ENCODE results near the gene PLEKHG2. TPM values are rescaled to one million over a fixed set of nuclear protein-coding genes. Genes with fewer than 3 reads are reported as not detected.

The PLEKHG2 gene
- total and polyA plus RNA-seq, 2 donors (not counting 1 experiment from before 2014, with no cell fraction given): 13.1 to 13.7 TPM

GRCh38 chr19:39401070-39401548 lies 11.4 kb upstream of the PLEKHG2 start:
- Histone ChIP-seq H2AFZ (ENCODE audit: low read length) (no peak overlapping the region), H4K20me1 (ENCODE audit: control insufficient read depth, extremely low read depth, insufficient read depth, low read length) (no peaks in the 10 kb centered on the region), H3K4me2 (ENCODE audit: extremely low read depth, insufficient read depth, low read length) (no peak overlapping the region), H3K9me3 (ENCODE audit: control insufficient read depth, insufficient read depth, low read depth, low read length) (no peaks in the 10 kb centered on the region), H3K27me3 (ENCODE audit: control insufficient read depth, insufficient read depth, low read length) (no peaks in the 10 kb centered on the region), H3K9ac (ENCODE audit: insufficient read depth, low read length) (peak overlapping the region; percentile 13), H3K4me3 (replicated peaks in 1 of 4; ENCODE audit: control extremely low read depth in 1 of 4, insufficient read depth in 1 of 4, low read depth in 3 of 4, low read length in 4 of 4) (no peak overlapping the region), H3K79me2 (ENCODE audit: control insufficient read depth, insufficient read depth, low read length) (peaks cover 8% of the 10 kb centered on the region), H3K36me3 (ENCODE audit: control insufficient read depth, insufficient read depth, low read length) (peaks cover 3% of the 10 kb centered on the region), H3K4me1 (ENCODE audit: control insufficient read depth, extremely low read depth, insufficient read depth, low read length) (peaks cover 37% of the 10 kb centered on the region), H3K27ac (ENCODE audit: insufficient read depth, low read length) (peak overlapping the region; percentile 96)
- no peak for DNase-seq (ENCODE audit: low read depth in 2 of 2)
- TF ChIP-seq EZH2 (IDR thresholded peaks at IDR 0.05; ENCODE audit: low read length, missing control alignments): no peak
- TF ChIP-seq CTCF (conservative IDR thresholded peaks at IDR 0.05 in 1 of 2, IDR thresholded peaks at IDR 0.05 in 1 of 2; ENCODE audit: low read depth in 1 of 2, low read length in 2 of 2): no peak

GRCh38 chr19:39401549-39402345 lies 10.7 kb upstream of the PLEKHG2 start:
- Histone ChIP-seq H3K27ac (ENCODE audit: insufficient read depth, low read length) (peak overlapping the region; percentile 96), H4K20me1 (ENCODE audit: control insufficient read depth, extremely low read depth, insufficient read depth, low read length) (no peaks in the 10 kb centered on the region), H3K4me2 (ENCODE audit: extremely low read depth, insufficient read depth, low read length) (peak overlapping the region; percentile 54), H3K27me3 (ENCODE audit: control insufficient read depth, insufficient read depth, low read length) (no peaks in the 10 kb centered on the region), H3K4me1 (ENCODE audit: control insufficient read depth, extremely low read depth, insufficient read depth, low read length) (peaks cover 38% of the 10 kb centered on the region), H3K4me3 (replicated peaks in 1 of 4; ENCODE audit: control extremely low read depth in 1 of 4, insufficient read depth in 1 of 4, low read depth in 3 of 4, low read length in 4 of 4) (no peak overlapping the region), H3K9ac (ENCODE audit: insufficient read depth, low read length) (peak overlapping the region; percentile 86), H3K9me3 (ENCODE audit: control insufficient read depth, insufficient read depth, low read depth, low read length) (no peaks in the 10 kb centered on the region), H2AFZ (ENCODE audit: low read length) (peak overlapping the region; percentile 21), H3K36me3 (ENCODE audit: control insufficient read depth, insufficient read depth, low read length) (peaks cover 3% of the 10 kb centered on the region), H3K79me2 (ENCODE audit: control insufficient read depth, insufficient read depth, low read length) (peaks cover 10% of the 10 kb centered on the region)
- no peak for TF ChIP-seq EZH2 (IDR thresholded peaks at IDR 0.05; ENCODE audit: low read length, missing control alignments)
- TF ChIP-seq CTCF (conservative IDR thresholded peaks at IDR 0.05 in 1 of 2, IDR thresholded peaks at IDR 0.05 in 1 of 2; ENCODE audit: low read depth in 1 of 2, low read length in 2 of 2): no peak
- peak; percentile 82 to 85 for DNase-seq (ENCODE audit: low read depth in 2 of 2)

- peaks cover 38% of the 10 kb centered on the region for H3K4me1 ChIP-seq (ENCODE audit: control insufficient read depth, extremely low read depth, insufficient read depth, low read length)
- H3K9me3 ChIP-seq (ENCODE audit: control insufficient read depth, insufficient read depth, low read depth, low read length): no peaks in the 10 kb centered on the region
- TF ChIP-seq EZH2 (IDR thresholded peaks at IDR 0.05; ENCODE audit: low read length, missing control alignments) (no peak), CTCF (conservative IDR thresholded peaks at IDR 0.05 in 1 of 2, IDR thresholded peaks at IDR 0.05 in 1 of 2; ENCODE audit: low read depth in 1 of 2, low read length in 2 of 2) (no peak)
- H3K27me3 ChIP-seq (ENCODE audit: control insufficient read depth, insufficient read depth, low read length): no peaks in the 10 kb centered on the region
- peak overlapping the region; percentile 86 for H3K9ac ChIP-seq (ENCODE audit: insufficient read depth, low read length)
- H3K4me3 ChIP-seq (replicated peaks in 1 of 4; ENCODE audit: control extremely low read depth in 1 of 4, insufficient read depth in 1 of 4, low read depth in 3 of 4, low read length in 4 of 4): peak overlapping the region; percentile 30 to 58 (median 42)
- peak overlapping the region; percentile 79 for H3K4me2 ChIP-seq (ENCODE audit: extremely low read depth, insufficient read depth, low read length)
- H3K79me2 ChIP-seq (ENCODE audit: control insufficient read depth, insufficient read depth, low read length): peaks cover 19% of the 10 kb centered on the region
- H3K36me3 ChIP-seq (ENCODE audit: control insufficient read depth, insufficient read depth, low read length): peaks cover 2% of the 10 kb centered on the region
- H3K27ac ChIP-seq (ENCODE audit: insufficient read depth, low read length): peak overlapping the region; percentile 96
- H4K20me1 ChIP-seq (ENCODE audit: control insufficient read depth, extremely low read depth, insufficient read depth, low read length): no peaks in the 10 kb centered on the region
- DNase-seq (ENCODE audit: low read depth in 2 of 2): peak; percentile 79 to 94
- peak overlapping the region; percentile 21 for H2AFZ ChIP-seq (ENCODE audit: low read length)
Observed at GRCh38 chr19:39402346-39403300, 9.8 kb upstream of the PLEKHG2 start.
